ENCODE data around the gene CACNA1H.
A peak's percentile ranks its signal among the peaks of the same experiment; 100 is the strongest.

Gene CACNA1H

DNA sequence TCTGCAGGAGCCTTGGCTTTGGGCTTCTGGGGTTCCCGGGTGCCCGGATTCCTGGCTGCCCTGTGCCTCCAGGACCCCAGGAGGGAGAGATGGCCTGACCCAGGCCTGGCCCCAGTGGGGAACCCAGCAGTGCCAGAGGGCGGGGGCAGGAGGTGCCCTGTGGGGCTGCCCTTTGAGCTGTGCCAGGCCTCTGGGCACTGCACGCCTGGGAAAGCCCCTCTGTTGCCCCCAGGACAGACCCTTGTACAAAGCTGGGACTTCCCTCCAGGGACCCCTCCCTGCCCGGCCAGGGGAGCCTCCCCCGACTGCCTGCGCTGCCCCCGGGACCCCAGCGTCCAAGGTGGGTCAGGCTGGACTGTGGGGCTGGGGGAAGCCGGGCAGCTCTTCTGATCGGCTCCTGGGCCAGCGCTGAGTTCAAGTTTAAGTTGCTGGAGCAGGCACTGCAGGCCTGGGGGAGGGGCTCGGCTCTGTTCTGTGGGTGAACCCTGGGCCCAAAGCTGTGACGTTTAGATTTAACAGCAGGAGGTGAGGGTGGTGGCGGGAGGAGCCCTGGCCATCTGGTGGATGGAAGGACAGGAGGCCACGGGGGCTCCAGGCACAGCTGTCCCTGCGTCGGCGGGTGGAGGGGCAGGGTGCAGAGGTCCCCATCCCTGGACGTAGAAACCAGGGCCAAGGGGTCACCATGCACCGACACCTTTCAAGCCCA lies 29.2 kb upstream of the CACNA1H start:
- DNase-seq = no peak

DNA sequence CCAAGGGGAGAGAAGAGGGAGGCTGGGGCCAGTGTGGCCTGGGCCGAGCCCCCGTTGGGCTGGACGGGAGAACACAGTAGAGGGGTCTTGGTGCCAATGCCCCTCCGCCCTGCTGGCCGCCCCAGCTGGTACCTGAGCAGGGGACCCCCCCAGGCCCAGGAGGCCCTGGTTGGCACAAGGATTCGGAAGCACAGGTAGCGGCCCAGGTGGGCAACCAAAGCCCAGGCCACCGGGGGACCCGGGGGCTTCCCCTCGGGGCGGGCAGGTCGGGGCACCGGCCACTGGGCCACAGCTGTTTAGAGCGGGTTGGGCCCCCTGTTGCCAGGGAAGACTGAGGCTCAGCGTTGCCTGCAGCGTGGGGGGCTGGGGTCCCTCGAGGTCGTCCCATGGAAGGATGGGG lies 28.6 kb upstream of the CACNA1H start:
- DNase-seq = no peak

DNA sequence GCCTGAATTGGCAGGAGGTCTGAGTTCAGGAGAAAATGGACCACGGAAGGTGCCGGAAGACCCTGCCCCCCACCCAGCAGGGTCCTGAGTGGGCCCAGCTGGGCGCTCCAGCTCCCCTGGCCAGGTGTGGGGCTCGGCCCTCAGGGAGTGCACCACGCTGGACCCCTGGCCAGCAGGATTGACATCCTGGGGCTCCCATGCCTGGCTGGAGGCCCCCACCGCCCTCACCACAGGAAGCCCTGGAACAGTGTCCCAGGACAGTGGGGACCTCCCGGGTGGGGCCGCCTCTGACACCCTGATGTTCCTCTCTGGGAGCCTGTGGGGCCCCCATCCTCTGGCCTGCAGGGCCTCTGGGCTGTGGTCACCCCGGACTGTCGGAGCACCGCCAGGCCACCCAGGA lies 28.1 kb upstream of the CACNA1H start:
- DNase-seq = no peak

DNA sequence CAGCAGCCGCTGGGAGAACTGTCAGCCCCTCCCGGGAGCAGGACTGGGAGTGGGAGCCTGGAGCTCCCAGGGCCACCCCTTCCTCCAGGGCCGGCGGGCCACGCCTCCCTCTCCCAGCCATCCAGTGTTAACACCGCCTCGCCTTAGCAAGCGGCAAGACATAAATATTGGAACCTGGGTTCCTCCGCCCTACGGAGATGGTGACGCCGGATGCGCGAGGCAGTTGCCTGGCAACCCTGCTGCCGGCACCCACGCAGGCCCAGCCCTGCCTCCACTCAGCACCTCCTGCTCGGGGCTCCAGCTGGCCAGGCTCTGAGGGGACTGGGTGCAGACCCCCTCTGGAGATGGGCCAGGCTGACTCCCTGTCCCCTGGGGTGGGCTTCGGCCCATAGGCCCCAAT lies 27.4 kb upstream of the CACNA1H start:
- DNase-seq = peak; percentile 7

DNA sequence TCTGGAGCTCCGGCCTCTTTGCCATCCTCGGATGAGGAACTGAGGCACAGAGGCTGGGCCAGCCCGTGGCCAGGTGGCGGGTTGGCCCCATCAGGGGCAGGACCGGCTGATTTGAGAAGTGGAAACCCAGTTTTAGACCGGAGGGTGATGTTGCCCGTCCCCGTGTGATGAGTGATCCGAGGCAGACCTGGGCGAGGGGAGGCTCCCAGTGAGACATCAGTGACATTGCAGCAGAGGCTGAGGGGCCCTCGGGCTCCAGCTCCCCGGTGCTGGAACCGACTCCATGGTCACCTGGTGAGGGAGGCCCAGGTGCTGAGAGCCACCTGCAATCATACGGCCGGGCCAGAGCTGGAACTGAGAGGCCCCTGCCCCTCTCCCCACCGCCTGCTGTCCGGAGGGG lies 26.9 kb upstream of the CACNA1H start:
- no peak for DNase-seq

DNA sequence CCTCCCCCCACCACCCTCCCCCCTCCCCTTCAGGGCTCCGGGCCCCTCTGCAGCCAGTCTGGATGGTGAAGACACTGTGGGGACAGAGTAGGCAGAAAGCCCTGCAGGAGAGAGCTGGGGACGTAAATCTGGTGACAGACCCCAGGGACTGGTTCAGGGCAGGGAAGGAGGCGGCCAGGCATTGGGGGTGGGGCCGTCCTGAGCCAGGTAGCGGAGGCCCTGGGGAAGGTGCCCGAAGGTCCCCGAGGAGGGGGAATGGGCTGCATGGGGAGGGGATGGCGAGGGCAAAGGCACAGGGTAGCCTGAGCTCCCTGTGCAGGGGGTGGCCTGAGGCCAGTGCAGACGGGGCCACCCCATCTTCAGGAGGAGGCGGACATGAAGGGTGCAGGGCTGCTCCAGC lies 26.3 kb upstream of the CACNA1H start:
- no peak for DNase-seq

DNA sequence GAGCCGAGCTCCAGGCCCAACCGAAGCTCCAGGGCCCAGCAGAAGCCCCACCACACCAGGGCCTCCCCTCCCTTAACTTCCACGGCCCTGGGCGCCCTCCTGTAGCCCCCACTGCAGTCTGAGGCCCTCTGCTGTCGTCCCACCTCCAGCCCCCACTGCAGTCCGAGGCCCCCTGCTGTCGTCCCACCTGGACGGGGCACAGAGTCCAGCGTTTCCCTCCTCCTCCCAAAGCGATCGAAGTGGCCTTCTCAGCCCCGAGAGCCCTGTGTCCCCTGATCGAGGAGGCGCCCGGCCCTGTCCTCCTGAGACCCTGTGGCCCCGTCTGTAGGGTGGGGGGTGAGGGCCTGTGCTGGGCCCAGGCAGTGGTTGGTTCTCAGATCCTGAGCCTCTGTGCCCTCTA lies 25.8 kb upstream of the CACNA1H start:
- DNase-seq = no peak

DNA sequence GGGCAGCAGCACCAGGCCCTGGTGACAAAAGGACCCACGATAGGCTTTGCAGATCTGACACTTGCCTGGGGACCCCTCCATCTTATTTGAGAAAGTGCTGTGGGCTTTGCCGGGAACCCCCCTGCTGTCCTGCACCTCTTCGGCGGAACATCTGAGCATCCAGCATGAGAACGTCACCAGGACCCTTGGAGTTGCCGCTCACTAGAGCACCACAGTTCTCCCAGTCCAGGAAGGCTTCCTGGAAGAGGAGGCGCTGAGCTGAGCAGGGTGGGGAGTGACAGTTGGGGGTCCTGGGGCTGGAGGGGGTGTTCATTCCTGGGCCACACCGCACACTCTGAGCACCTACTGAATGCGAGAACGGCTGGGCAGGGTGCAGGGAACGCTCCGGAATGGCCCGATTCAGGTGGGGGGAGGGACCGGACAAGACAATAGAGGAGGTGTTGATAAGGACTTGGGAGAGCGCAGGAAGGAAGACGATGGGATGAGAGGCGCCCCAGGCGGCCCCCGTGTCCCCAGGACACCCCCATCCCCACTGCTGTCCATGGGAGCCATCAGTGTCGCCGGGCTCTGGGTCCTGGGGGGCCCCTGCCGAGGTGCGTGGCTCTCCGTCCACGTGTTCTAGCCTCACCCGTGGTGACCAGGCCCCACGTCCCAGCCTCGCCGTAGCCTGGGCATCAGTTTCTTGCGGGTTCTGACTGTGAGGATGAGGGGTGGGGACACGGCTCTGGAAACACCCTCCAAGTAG lies 24.8 kb upstream of the CACNA1H start:
- DNase-seq = no peak

DNA sequence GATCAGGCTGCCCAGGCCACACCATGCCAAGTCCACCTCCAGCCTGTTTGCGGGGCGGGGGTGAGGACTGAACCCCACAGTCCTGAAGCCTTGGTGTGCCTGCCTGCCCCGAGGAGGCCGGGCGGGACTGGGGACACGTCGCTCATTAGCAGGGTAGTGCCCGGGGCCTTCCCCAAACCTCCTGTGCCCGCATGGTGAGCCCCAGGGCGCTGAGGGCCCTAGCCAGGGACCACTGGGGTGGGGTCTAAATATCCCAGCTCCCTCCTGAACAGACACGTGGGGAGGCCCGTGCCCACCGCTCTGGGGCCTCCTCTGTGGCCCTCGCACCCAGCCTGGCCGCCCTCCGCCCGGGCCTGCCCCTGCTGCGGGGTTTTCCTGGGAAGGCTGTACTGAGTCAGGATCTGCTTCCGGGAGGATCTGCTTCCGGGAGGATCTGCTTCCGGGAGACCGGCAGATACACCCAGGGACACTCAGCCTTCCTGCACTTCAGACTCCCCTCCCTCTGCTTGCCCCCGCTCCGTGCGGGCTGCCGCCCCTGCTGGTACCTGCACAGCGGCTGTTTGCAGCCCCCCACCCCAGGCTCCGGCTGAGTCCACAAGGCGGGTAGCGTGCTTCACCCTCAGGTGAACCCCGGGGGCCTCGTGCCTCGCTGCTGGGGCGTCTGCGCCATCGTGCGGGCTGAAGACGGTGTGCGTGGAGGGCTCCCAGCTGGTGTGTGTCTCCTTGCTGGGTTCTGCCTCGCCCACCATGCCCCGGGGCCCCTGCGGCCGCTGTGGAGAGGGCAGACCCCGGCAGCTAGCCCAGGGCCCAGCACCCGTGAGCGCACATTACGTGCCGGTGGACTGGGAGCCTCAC lies 23.6 kb upstream of the CACNA1H start:
- no peak for DNase-seq

DNA sequence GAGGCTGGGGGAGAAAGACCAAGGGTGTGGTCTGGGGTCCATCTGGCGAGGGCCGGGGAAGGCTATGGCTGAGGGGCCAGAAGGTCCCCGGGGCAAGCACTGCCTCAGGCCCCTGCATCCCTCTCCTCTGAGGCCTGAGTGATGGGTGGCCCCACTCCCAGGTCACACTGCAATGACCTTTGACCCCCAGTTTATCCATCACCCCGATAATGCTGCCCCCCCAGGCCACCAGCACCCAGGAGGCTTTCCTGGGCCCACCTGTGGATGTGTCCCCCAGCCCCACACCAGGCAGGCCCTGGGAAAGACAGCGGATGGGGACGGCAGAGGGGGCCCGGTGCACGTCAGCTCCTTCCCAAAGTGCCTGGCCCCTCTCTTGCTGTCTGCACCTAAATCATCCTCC lies 22.5 kb upstream of the CACNA1H start:
- DNase-seq = no peak

DNA sequence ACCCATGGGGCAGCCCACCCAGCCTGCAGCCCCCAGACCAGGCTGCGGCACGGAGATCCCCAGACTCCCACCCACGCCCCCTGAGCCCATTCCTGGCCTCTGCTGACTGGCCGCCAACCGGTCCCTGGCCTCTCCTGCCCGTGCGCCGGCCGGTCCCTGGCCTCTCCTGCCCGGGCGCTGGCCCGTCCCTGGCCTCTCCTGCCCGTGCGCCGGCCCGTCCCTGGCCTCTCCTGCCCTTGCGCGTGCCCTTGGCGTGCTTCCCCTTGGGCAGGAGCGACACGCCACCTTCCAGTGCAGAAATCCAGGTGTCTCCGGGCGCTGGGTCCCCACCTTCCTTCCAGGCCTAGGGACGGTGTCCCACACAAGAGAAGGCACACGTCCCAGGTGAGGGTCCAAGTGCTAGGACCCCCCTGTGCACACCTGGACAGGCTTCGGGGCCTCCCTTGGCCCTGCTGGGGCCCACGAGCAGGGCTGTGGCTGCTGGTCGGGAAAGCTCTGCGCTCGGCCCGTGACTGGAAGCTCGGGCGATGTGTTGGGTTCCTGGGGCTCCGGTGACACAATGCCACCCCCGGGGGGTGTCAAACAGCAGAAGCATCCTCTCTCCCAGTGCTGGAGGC lies 21.4 kb upstream of the CACNA1H start:
- DNase-seq = no peak

DNA sequence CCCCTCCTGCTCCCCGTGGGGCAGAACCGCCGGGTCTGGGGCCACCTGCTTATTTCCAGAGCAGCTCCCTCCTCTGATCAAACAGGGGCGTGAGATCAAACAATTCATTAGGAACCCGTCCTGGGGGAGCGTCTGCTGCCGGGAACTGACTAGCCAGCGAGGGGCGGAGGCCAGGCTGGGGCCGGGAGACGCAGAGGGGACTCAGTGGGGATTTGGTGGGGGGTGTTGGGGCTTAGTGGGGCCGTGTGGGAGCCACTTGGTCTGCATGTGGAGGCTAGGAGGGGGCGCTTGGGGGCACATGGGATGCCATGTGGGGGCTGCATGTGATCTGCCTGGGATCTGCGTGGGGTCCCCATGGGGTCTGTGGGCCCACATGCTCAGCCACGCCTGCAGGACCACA lies 20.5 kb upstream of the CACNA1H start:
- DNase-seq = no peak

DNA sequence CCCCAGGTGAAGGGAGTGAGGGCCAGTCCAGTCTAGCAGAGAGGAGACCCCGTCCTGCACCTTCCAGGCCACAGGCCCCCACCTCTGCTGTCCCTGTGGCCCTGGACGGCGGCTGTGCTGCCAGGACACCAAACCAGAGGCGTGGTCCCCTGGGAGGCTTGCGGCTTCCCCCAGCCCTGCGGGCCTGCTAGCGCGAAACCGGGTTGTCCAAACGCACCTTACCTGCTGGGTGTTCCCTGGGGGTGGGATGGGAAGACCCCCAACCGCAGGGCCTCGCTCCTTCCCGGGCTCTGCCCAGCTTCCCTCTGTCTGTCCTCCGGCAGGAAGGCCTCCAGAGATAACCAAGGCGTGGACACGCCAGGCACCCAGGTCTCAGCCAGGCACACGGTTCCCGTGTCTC lies 19.6 kb upstream of the CACNA1H start:
- no peak for DNase-seq

DNA sequence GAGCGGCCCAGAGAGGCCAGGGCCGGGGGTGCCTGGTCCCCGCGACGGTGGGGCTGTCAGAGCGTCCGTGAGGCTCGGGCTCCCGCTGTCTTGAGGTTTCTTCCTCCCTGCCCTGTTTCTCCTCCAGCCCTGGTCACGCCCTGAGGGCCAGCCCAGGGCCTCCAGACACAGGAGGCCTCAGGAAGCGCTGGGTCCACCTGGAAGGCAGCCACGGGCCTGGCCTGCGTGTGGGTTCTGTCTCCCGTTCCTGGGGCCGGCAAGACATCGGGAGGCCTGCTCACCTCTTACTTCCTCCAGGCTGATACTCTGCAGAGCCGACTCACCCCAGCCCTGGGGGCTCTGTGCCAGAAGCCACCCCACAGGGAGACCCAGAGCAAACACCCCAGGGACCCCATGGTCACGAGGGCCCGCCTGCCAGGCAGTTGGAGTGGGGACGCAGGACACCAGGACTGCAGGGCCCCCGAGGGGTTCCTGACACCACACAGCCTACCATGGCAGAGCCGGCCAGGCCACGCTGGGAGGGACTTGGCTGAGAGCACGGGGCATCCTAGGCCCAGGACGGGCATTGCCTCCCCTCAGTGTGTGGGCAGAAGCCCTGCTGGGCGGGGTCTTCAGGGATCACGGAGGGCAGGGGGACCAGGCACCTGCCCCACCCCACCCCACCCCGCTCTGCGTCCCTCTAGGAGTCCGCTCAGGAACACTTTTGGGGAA lies 18.9 kb upstream of the CACNA1H start:
- DNase-seq = no peak

DNA sequence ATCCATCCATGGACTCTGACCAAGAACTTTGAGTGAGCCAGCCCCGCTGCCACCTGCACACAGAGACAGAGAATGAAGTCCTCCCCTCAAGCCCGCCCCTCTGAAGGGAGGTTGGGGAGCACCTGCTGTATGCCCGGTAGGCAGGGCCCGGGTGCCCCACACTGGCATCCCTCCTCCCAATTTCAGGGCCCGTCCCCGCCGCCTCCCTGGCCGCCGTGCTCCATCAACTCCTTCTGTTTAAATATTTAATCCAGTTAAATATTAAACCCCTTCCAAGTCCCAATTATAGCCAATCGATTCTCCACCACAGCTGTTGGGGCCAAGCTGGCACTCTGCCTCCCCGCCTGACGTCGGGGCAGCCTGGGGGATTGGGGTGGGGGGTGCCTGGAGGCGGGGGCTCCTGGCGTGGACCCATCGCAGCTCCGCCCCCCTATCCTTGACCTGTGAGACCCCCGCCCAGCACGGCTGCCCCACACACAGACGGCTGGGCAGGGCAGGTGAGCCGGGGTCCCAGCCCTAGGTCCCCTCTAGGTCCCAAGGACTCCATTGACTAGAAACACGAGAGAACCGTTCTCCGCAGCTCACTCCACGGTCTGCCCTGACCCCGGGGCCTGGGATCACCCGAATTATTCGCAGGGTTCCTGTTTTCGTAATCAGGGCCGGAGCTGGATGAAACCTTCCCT lies 18.0 kb upstream of the CACNA1H start:
- no peak for DNase-seq

DNA sequence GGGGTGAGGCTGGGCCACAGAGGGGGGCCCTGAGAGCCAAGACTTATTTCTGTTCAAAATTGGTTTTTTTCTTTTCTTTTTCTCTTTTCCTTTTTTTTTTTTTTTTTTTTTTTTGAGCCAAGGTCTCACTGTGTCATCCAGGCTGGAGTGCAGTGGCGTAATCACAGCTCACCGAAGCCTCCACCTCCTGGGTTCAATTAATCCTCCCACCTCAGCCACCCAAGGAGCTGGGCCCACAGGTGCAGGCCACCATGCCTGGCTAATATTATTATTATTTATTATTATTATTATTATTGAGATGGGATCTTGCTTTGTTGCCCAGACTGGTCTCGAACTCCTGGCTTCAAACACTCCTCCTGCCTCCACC lies 17.5 kb upstream of the CACNA1H start:
- DNase-seq = no peak

DNA sequence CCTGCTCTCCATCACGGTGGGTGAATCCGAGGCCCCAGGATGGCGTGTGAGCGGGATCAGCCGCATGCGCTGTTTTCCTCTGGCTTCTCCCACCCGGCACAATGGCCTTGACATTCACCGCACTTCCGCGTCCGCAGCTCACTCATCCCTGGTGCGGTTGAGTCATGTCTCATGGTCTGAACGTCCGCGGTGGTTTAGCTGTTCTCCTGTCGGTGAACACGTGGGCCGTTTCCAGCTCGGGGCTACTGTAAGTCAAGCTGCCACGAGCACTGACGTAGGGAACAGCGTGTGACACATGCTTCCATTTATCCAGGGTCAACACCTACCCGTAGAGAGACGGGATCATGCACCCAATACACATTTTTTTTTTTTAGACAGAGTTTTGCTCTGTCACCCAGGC lies 15.3 kb upstream of the CACNA1H start:
- DNase-seq = no peak

DNA sequence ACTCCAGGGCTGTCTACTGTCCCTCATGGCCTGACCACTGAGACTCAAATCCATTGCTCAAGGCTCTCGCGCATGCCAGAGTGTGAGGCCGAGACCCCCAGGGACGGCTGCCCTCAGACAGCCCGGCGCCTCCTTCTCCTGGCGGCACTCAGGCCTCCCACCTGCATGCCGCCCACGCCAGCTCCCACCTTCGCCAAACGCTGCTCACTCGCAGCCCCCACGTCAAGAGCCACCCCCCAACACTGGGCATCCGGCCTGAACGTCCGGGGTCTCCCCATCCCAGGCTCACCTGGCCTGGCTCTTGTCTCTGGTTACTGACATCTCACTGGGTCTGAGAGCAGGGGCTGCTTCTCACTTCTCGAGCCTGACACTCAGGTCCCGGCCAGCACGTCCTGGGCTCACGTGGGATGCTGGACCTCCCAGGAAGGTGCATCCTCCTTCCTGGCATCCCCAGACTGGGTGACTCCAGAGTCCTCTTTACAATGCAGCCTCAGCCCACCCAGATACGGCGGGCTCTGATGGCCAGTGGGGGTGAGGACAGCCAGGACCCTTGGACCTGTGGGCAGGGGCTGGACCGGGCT lies 12.2 kb upstream of the CACNA1H start:
- no peak for DNase-seq

DNA sequence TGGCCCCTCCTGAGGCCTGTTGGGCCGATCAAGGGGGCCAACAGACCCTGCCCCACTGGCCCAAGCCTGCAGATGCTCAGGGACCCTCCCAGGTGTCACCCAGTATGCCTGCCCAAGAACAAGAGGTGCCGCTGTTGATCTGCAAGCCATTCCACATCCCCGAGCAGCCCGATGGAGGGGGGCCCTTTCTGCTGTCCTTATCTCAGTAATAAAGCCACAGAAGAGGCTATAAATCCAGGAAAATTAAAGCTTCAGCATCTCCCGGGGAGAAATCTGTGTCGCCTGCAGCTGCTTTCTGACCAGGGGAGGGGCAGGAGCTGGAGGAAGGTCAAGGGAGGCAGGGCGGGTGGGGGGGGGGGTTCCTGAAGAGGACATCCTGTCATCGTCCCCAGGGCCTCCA lies 11.7 kb upstream of the CACNA1H start:
- no peak for DNase-seq

DNA sequence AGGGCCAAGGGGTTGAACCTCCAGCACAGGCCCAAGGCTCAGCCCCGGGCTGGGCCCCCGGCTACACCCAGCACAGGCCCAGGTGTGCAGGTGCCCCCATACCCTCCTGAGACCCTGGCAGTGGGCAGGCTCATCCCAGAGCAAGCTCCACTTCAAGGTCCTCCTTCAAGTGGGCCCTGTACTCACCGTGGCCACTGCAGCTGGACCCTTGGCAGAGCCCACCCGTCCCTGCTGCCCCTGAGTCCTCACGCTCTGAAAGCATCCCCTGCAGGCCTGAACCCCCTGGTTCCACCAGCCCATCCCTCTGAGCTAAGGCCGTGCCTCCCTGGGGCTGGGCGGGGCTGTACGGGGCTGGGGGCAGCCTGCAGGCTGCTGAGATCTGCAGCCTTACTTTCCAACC lies 11.2 kb upstream of the CACNA1H start:
- DNase-seq = no peak

DNA sequence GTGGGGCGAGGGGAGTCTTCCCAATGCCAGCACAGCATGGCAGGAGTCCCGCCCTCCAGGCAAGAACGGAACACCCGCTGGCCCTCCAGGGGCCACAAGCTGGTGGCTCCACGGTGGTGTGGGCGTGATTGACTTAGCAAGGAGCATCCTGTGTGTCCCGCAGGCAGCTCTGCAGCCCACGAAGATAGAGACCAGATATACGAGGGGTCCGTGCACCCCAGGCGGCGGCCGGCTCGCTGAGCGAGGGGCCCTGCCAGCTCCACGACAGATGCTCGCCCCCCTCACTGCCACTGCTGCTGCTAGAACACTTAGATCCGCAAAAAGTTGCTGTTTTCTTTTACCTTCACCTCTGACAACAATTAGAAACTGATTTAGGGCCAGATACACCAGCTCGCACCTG lies 10.0 kb upstream of the CACNA1H start:
- no peak for DNase-seq
